HG03196 (cell line): Measurements from ENCODE around the gene ATG5.
A peak's percentile ranks its signal among the peaks of the same experiment; 100 is the strongest.

Experiments used
- ATAC-seq: cut with Tn5 transposase; IDR thresholded peaks from one replicate; pipeline ENCODE4 v1.9.1; 2021; ENCODE audit not compliant: unreplicated experiment

The ATG5 gene

GRCh38 chr6:106184629-106185028 lies 140.9 kb downstream of the ATG5 start:
- no peak for ATAC-seq

GRCh38 chr6:106183430-106183829 lies 142.1 kb downstream of the ATG5 start:
- ATAC-seq: no peak

GRCh38 chr6:106182455-106182854 lies 143.1 kb downstream of the ATG5 start:
- peak; percentile 75 for ATAC-seq

GRCh38 chr6:106181664-106182418 lies 143.7 kb downstream of the ATG5 start:
- peak; percentile 25 for ATAC-seq

GRCh38 chr6:106180208-106180607 lies 145.4 kb downstream of the ATG5 start:
- ATAC-seq: no peak

GRCh38 chr6:106178900-106179299 lies 146.7 kb downstream of the ATG5 start:
- no peak for ATAC-seq

GRCh38 chr6:106177786-106178185 lies 147.8 kb downstream of the ATG5 start:
- ATAC-seq: no peak

GRCh38 chr6:106173124-106173879 lies 152.3 kb downstream of the ATG5 start:
- ATAC-seq: no peak

GRCh38 chr6:106170030-106170791 lies 155.3 kb downstream of the ATG5 start:
- no peak for ATAC-seq

- no peak for ATAC-seq
Observed at GRCh38 chr6:106169517-106169916, 156.0 kb downstream of the ATG5 start.

- ATAC-seq: no peak
Observed at GRCh38 chr6:106168097-106168888, 157.3 kb downstream of the ATG5 start.

GRCh38 chr6:106167096-106167814 lies 158.3 kb downstream of the ATG5 start:
- peak; percentile 43 for ATAC-seq

- no peak for ATAC-seq
Observed at GRCh38 chr6:106165885-106166485, 159.6 kb downstream of the ATG5 start.

- ATAC-seq: peak; percentile 45
Observed at GRCh38 chr6:106163966-106164877, 161.3 kb downstream of the ATG5 start.

GRCh38 chr6:106163446-106163965 lies 162.1 kb downstream of the ATG5 start:
- peak; percentile 29 for ATAC-seq

- no peak for ATAC-seq
Observed at GRCh38 chr6:106162921-106163320, 162.6 kb downstream of the ATG5 start.

GRCh38 chr6:106161893-106162292 lies 163.7 kb downstream of the ATG5 start:
- ATAC-seq: no peak

- no peak for ATAC-seq
Observed at GRCh38 chr6:106161311-106161874, 164.2 kb downstream of the ATG5 start.
